Loucy (cell line): ENCODE measurements around the gene ANKRD27.

Experiments
- CTCF ChIP-seq: fragments of 200-600 bp; sonication (generic); conservative IDR thresholded peaks from 2 replicates; pipeline ENCODE4 v1.5.1; 2014; ENCODE audit warnings: mild to moderate bottlenecking, antibody characterized with exemption, low read length
- EZH2phosphoT487 ChIP-seq: fragments of 200-600 bp; IDR thresholded peaks from 2 replicates; pipeline ENCODE4 v1.6.1; 2018; ENCODE audit warnings: antibody characterized with exemption, mild to moderate bottlenecking, moderate library complexity, borderline replicate concordance

DNA sequence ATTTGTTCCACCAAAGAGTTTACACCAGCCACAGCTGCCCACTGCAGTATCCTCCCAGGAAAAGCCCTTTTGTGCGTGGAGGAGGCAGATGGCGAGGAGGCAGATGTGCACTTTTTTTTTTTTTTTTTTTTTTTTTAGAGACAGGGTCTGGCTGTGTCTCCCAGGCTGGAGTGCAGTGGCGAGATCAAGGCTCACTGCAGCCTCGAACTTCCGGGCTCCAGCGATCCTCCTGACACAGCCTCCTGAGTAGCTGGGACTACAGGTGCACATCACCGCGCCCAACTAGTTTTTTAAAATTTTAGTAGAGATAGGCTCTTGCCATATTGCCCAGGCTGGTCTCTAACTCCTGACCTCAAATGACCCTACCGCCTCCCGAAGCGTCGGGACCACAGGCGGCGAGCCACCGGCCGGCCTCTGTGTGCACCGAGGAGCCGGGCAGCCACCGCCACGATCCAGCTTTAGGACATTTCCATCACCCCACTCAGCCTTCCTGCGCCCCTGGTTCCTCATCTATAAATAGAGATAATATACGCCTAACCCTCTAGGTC, 94.6 kb downstream of the ANKRD27 start:
- TF ChIP-seq CTCF (no peak), EZH2phosphoT487 (no peak)
